Measurements from ENCODE around the gene XNDC1N. TPM values are rescaled to one million over a fixed set of nuclear protein-coding genes. Genes with fewer than 3 reads are reported as not detected.

XNDC1N gene
- total and polyA plus RNA-seq, 2 experiments from 2014 or later, result 11.0 to 13.0 TPM

- TF ChIP-seq ZNF462 (CRISPR knock-in tag; IDR thresholded peaks at IDR 0.05), result no peak
- no peak for TF ChIP-seq JUNB (IDR thresholded peaks at IDR 0.05; ENCODE audit: unreplicated experiment)
Measured at GRCh38 chr11:71977090-71977489, 48.7 kb upstream of the XNDC1N start (continued).

DNA sequence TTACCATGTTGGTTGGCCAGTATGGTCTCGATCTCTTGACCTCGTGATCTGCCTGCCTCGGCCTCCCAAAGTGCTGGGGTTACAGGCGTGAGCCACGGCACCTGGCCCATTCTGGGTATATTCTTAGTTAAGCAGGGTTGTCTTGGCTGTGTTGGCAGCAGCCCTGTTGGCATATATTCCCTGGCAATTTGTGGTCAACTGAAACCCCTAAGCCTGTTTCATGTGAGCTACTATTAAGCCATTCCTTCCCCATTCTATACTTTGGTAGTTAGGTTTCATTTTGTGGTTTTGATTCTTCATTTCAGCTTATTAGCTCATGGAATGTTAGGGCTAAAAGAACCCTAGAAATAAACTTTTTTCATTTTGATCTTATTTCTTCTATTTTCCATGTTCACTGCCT, 48.2 kb upstream of the XNDC1N start:
- Mint-ChIP-seq H3K9me3 (no peaks in the 10 kb centered on the region), H3K36me3 (ENCODE audit: low read depth) (peaks cover 16% of the 10 kb centered on the region), H3K27ac (no peak overlapping the region), H3K4me3 (no peak overlapping the region), H3K4me1 (no peaks in the 10 kb centered on the region; the same call in 2 of the 3 replicates), H3K27me3 (ENCODE audit: insufficient read depth, low read depth, poor library complexity) (peaks cover 2% of the 10 kb centered on the region)
- Histone ChIP-seq H3K4me3 (no peak overlapping the region), H3K36me3 (ENCODE audit: insufficient read depth) (no peaks in the 10 kb centered on the region; the same call in 1 of the 2 replicates), H3K27ac (ENCODE audit: low read depth) (no peak overlapping the region), H4K20me1 (replicated peaks; ENCODE audit: insufficient read depth) (peaks cover 19% of the 10 kb centered on the region), H3K27me3 (ENCODE audit: insufficient read depth) (no peaks in the 10 kb centered on the region), H3K4me2 (no peak overlapping the region), H3K4me1 (ENCODE audit: insufficient read depth) (no peaks in the 10 kb centered on the region), H2AFZ (no peak overlapping the region), H3K9me2 (ENCODE audit: insufficient read depth) (no peaks in the 10 kb centered on the region), H3K79me2 (replicated peaks; ENCODE audit: insufficient read depth) (peaks cover 15% of the 10 kb centered on the region), H3F3A (replicated peaks; ENCODE audit: low read depth) (no peaks in the 10 kb centered on the region)
- DNase-seq (ENCODE audit: low spot score) (no peak), ATAC-seq (no peak)
- TF ChIP-seq STAT1 (IDR thresholded peaks at IDR 0.05; ENCODE audit: unreplicated experiment), result no peak
- no peak for TF ChIP-seq NANOG (IDR thresholded peaks at IDR 0.05; ENCODE audit: borderline replicate concordance)
- TF ChIP-seq JUNB (IDR thresholded peaks at IDR 0.05; ENCODE audit: unreplicated experiment), result no peak
- TF ChIP-seq EZH2phosphoT487 (IDR thresholded peaks at IDR 0.05; ENCODE audit: unreplicated experiment), result no peak
- TF ChIP-seq, protein P1, sequence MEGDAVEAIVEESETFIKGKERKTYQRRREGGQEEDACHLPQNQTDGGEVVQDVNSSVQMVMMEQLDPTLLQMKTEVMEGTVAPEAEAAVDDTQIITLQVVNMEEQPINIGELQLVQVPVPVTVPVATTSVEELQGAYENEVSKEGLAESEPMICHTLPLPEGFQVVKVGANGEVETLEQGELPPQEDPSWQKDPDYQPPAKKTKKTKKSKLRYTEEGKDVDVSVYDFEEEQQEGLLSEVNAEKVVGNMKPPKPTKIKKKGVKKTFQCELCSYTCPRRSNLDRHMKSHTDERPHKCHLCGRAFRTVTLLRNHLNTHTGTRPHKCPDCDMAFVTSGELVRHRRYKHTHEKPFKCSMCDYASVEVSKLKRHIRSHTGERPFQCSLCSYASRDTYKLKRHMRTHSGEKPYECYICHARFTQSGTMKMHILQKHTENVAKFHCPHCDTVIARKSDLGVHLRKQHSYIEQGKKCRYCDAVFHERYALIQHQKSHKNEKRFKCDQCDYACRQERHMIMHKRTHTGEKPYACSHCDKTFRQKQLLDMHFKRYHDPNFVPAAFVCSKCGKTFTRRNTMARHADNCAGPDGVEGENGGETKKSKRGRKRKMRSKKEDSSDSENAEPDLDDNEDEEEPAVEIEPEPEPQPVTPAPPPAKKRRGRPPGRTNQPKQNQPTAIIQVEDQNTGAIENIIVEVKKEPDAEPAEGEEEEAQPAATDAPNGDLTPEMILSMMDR (conservative IDR thresholded peaks at IDR 0.05; ENCODE audit: low read depth in 2 of 2), result no peak
- no peak for TF ChIP-seq ZNF462 (CRISPR knock-in tag; IDR thresholded peaks at IDR 0.05)
- TF ChIP-seq POLR2AphosphoS5 (IDR thresholded peaks at IDR 0.05; ENCODE audit: low read depth), result no peak
- TF ChIP-seq ZNF331 (CRISPR knock-in tag; IDR thresholded peaks at IDR 0.05; ENCODE audit: low read depth), result no peak

Data from GM23338 (cell line).